DMS 273 treated with DMSO at 0.1 percent for 48 hours (cell line): ENCODE data around the gene CLPTM1L.
"Not testable (repeated sequence)": the region's sequence is repeated elsewhere in the genome, so short reads cannot be mapped to it uniquely, and the experiment has no call there.

Experiments used
- DNase-seq: peaks from one replicate; lab custom pipeline; 2025; lab: John Stamatoyannopoulos, UW

The CLPTM1L gene

DNA sequence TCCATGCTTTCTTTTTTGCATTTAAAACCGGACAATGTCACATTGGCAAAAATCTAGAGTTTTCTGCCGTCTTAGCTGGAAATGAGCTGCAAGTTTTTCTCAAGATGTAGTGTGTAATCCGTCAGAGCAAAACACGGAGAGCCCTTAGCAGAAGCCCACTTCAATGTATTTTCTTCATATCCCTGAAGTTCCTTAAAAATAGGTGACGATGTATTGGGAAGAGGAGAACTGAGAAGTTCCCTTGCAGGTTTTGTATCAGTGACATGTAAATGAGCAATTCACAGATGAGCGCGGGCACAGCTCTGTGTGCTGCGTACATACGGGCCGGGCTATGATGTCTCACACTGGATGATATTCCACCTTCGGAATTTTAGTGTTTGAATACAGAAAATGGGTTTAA is 14.8 kb upstream of the CLPTM1L start:
- no peak for DNase-seq

DNA sequence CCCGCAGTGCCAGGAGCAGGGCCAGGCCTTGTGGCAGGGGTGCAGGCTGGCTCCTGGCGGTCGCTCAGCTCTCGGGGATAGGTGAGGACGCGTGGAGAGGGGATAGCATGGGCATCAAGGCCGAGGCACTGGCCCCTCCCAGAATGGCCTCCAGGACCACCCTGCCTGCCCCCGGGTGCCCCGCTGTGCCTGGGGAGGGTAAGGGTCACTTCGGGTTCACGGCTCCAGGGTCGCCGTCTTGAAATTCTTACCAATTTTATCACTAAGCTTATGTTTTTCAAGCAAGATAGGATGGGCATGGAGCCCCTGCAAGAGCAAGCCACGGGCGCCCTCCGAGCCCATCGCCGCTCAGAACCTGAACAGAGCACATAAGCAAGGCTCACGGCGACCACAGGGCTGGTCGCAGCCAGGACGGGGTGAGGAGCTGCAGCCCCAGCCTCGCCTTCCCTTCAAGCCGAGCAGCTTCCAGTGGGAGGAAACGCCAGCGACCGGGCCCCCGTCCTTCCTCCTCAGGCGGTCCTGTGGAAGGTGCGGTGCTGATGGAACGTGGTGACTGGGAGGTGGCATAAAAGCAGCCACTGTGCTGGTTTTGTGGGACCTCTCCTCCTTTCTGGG is 14.2 kb upstream of the CLPTM1L start:
- DNase-seq = no peak

DNA sequence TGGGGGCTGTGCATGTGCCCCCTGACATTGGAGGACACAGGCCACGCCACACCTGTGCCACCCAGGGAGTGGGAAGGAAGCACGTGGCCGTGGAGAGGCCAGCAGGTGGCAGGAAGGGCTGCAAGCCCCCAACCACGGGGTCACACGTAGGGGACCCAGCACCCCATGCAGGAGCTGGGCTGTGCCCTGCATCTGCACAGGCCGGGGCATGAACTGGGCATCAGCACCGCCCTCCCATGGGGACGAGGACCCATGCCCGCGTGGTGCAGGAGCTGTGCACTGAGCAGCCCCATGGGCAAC is 13.8 kb upstream of the CLPTM1L start:
- DNase-seq = no peak

DNA sequence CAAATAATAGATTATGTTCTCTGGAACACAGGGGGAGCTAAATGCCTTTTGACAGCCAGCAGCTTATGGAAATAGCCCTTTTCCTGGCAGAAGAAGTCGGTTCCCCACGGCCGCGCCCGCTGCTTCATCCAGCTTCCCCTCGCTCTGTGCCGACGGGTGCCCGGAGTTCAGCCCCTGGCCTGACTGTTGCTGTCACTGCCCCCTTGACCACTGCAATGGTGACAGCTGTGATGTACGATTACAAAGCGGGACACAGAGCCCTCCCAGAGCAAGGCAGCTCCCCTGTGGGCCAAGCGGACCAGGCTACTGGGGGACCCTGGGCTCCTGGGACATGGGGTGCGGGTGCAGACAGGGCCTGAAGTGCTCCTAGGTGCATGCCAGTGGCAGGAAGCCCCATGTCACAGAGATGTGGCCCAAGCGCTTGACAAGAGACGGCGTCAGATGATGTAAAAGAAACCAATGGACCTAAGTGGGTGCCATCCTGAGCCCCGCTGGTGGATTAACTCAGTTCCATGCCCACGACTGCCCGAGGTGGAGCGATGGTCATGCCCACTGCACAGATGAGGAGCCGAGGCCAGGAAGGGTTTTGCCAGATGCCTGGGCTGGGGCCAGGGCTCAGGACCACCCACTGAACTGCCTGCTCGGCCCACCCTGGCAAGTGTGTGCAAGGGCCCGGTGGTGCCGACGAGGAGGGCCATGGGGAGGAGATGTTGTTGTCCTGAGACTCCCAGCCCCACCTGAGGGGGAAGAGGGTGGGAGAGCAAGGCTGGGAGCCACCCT is 13.2 kb upstream of the CLPTM1L start:
- DNase-seq = no peak

DNA sequence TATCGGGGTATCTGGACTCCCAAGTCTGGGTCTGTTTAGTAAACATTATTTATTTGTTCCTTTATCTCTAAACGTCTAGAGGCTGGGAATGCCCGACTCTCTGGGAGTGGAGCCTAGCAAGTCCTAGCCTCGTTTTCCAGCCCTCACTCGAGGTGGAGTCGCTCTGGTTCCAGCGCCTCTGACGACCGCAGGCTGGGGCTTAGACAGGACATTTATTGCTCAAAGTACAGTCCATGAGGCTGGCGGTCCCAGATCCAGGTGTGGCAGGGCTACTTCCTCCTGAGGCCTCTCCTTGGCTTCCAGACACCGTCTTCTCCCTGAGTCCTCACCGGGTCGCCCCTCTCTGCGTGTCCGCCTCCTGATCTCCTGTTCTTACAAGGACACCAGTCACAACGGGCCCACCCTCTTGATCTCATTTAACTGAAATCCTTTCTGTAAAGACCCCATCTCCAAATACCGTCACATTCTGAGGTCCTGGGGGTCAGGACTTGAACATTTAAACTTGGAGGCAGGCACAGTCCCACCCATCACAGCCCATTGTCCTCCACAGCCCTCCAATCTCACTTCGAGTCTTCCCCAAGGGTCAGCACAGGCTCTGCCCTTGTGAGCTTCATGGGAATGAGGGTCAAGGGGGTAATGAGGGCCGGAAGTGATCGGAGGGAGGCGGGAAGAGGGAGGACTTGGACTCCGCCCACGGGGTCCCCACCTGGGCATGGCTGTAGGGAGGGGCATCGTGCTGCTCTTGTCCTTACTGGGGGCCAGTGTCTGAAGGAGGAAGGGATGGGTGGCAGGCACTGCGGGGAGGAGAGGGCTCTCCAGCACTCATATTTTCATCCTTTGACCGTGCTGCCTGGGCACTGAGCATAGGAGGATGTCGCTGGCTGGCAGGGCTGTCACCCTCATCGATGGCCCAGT is 12.2 kb upstream of the CLPTM1L start:
- DNase-seq = no peak

DNA sequence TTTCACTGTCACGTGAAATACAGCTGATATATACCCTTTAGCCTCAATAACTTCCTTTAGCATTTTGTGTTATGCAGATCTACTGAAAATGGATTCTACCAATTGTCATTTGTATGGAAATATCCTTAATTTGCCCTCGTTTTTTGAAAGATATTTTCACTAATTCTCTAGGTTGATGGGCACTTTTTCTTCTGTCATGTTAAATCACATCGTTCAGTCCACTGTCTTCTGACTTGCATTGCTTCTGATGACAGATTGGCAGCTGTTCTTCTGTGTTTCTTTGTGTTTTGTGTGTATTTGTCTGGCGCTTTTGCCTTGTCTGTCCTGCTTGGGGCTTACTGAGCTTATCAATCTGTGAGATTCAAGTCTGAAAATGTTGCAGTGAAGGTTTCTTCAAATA is 9.7 kb upstream of the CLPTM1L start:
- no peak for DNase-seq

DNA sequence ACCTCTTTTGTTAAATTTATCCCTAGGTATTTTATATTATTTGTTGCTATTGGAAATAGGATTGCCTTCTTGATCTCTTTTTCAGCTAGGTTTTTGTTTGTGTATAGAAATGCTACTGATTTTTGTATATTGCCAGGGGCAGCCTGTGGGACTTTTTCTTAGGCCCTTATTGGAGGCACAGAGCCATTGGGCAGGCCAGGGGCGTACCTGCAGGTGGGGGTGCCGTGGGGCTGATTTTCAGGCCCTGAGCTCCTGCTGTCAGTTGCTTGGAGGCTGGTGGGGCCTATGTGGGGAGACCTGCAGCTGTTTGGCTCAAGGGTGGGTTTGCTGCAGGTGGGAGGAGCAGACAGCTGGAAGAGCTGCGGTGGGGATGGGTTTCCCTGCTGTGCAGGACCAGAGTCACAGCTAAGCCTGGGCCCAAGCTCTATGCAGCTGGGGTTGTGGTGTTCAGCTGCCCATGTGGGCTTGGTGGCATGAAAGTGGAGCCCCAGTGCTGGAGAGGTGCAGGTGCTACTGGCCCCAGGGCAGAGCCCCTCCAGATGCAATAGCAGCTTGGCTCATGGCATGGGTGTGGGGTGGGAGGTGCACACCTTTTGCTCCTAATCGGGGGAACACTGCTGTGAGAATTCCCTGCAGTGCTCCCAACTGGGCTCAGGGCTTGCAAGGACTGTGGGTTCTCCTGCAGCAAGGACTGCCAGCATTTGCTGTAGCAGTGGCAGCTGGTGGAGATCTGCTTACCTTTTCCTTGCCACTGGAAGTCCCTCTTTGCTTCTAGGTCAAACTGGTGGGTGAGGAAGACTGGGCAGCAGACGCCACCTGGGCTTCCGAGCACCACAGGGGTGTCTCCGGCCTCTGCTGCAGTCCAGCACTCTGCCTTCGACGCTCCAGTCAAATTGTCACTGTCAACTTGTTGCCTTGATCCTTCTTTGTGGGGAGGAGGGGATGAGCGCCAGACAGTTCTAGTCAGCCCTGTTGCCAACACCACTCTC is 7.6 kb upstream of the CLPTM1L start:
- no peak for DNase-seq

DNA sequence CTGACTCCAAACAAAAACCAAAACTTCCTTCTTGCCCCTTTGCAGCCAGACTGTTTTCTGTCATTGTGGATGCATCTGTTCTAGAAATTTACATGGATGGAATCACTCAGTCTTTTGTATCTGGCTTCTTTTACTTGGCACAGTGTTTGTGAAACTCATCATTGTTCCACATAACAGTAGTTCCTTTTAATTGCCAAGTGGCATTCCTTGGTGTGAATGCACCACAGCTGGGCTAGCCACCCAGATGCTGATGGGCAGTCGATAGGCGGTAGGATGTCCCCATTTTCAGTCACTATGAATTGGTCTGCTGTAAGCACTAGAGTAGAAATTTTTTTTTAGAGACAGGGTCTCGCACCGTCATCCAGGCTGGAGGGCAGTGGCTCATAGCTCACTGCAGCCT is 6.3 kb upstream of the CLPTM1L start:
- no peak for DNase-seq

DNA sequence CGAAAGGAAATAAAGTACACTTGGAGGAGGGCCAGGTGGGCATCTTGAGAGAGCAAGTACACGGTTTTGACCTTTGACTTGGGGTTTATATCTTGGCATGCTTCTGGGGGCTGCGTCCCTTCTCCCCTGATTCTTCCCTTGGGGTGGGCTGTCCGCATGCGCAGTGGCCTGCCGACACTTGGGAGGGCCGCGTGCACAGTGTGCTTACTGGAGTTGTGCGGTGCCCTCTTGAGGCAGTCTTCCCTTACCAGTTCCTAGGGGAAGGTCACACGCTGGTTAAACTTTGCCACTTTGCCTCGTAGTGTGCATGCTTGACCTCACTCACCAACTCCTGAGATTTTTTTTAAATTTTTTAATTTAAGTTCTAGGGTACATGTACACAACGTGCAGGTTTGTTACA is 4.3 kb upstream of the CLPTM1L start:
- no peak for DNase-seq

DNA sequence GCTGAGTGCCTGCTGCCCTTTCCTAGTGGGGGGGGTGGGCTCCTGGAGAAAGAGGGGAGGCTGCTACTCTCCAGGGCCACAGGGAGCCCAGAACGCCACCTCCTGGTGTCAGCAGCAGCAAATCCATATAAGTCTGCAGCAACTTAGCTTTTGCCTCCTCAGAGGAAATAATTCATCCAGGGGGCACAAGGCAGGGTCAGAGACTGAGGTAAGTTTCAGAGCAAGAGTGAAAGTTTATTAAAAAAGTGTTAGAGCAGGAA is 4.0 kb upstream of the CLPTM1L start:
- DNase-seq = no peak

DNA sequence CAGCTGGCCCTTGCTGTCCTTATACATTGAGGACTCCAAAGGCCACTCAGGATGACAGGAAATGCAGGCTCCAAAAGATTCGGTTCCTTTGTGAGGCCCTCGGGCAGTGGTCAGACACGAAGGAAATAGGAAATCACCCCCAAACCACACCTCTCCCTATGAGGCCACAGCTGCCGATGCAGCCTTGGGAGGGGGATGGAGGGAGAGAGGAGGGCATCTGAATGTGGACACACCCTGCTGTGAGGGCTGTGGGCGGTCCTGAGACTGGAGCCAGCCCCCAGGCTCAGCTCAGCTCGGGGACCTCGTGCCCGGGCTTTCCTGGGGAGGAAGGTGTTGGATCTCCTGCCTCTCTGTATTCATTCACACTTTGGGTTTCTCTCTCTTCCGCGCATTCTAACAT is 2.7 kb upstream of the CLPTM1L start:
- DNase-seq = no peak

DNA sequence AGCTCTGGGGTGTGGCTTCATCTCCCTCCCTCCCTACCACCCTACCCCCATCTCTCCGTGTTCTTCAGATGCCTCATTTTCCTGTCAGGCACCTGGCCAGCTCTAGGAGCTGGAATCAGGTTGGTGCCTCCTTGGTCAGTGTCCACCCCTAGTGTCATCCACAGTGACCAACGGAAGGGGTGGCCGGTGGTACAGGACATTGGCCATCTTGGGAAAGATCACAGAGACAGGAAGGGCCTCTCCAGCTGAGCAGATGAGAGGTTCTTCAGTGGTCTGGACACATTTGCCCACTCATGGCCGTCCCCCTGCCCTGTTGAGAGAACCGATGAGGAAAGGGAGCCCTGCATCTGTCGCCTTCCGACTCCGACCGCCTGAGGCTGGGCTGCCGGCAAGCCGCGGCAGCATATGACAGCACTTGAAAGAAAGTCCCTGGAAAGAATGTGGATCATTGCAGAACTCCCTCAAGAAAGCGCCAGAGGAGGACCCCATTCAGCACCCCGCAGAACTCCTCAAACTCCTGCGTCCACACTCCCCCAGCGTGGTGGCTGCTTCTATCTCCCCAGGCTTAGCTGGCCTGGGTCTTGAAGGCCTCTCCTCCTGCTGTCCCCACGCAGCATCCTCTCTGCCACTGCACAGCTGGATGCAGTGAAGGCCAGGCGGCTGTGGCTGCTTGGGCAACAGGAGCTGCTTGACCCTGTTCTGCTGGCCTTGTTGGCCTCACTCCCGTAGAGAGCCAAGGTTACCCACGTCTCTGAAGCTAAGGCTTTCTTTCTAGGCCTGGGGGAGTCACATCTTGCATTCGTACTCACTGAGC is 1.9 kb upstream of the CLPTM1L start:
- DNase-seq = no peak

DNA sequence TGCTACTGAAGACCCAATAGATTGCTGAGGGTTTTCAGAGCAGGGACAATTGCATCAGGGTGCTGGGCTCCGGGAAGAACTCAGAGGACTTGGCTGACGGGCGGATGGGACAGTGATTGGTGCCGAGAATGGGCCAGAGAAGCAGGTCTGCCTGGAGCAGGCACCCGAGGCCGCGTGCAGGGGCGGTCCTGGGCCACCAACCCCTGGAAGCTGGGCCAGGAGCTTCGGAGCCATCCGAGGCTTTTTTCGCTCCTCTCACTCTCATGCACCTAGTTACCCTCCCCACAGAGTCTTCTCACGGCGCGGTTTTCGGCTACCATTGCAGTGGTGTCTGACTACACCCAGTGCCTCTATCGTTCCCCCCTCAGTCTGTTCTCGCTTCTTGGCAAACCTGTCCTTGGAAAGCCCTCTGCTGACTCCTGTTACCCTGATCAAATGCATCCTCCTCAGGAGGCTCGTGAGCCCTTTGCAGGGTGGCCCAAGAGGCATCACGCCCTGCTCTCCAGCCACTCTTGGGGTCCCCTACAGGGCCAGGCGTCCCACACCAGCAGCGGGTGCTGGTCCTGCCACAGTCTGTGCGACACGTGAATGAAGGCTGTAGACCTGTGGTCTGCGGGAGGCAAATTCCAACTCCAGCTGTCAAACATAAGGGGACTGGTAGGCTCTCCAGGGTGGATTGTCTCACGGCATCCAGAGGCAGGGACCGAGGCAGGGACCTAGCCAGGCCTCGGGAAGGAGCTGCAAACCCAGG is 1.2 kb upstream of the CLPTM1L start:
- no peak for DNase-seq

DNA sequence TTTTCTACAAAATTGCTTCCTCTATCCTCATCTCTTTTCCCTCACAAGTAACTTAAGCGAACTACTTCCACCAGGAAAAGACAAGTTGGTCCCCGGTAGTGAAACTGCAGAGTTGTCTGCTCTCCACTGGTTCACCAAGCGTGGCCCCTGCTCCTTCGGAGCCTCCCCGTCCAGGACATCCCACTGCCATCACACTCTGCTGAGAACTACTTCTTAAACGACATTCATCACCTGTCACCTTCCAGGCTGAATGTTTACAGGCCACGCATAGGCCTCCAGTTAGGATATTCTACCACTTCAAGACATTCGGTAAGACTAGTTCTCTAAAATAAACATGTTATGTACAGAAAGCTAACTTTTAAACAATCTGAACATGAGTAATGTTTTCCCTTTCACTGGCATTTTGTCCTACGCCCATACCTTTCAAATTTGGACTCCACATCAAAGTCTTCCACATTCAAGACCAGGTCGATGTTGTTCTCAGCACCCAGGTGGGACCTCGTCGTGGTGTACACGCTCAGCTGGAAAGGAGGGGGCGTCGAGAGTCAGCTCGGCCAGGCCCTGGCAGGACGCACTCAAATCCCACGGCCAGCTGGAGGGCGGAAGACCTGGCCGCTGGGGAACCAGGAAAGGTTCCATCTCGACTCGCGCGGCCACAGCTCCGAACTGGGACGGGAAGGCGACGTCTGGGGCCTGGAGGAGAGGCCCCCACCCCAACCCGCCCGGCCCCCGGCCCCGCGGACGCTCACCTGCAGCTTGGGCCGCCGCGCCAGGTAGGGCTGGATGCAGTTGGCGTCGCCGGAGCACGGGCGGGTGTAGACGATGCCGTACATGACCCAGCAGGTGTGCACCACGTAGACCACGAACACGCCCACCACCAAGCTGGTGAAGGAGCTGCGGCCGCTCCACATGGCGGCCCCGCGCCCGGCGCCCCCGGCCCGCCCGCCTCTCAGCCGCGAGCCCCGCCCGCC is 683 bp downstream of the CLPTM1L start:
- no peak for DNase-seq

DNA sequence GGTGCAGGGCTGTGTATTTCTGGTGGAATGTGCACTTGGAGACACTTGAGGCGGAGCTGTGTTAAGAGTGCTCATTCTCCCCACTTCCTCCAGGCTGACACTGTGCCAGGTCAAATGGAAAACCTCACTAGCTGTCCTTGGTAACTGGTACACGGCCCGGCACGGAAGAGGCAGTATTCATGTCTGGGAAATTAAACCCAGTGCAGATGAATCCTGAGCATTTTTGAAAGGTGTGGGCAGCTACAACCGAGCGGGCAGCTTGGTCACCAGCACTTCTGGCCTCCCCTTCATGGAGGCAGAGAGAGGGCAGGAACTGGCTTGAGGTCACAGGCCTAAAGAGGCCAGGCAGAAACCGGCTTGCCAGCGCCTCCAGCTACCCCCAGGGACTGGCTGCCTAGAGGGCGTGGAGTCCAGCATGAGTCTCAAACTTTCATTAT is 1.6 kb downstream of the CLPTM1L start:
- DNase-seq = no peak

DNA sequence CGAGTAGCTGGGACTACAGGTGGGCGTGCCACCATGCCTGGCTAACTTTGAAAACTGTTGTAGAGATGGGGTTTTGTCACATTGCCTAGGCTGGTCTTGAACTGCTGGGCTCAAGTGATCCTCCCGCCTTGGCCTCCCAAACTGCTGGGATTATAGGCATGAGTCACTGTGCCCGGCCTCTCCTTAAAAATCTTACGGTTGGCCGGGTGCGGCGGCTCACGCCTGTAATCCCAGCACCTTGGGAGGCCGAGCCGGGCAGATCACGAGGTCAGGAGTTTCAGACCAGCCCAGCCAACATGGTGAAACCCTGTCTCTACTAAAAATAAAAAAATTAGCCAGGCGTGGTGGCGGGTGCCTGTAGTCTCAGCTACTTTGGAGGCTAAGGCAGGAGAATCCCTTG is 2.2 kb downstream of the CLPTM1L start:
- DNase-seq = not testable (repeated sequence)

DNA sequence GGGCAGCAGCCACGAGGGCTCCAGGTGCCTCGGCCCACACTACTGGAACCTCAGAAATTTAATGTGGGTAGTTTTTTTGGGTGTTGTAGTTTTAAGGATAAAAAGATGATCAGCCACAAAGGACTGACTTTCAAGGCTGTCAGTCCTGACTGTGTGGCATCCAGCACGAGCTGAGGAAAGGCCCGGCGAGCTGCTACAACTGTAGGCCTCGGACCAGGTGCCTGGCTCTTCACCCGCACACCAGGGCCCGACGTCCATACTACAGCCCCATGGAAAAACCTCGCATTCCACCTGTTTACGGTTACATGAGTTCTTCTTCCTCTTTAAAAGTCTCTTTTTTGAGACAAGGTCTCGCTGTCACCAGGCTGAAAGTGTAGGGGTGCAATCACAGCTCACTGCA is 2.6 kb downstream of the CLPTM1L start:
- DNase-seq = no peak

DNA sequence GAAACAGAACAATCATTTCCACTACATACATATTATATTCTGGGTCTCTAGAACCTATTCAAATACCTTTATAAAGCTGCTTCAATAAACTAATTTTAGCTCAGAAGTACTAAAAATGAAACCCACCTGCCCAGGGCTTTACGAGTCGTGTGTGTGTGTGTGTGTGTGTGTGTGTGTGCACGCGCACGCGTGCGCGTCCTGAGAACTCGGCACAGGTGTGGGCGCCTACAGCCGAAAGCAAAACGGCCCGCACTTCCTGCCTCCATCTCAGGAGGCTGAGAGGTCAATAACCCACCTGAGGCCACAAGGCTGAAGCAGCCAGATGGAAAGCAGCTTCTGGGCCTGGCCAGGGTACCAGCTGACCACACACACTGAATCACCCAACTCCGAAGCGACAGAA is 3.0 kb downstream of the CLPTM1L start:
- DNase-seq = no peak

DNA sequence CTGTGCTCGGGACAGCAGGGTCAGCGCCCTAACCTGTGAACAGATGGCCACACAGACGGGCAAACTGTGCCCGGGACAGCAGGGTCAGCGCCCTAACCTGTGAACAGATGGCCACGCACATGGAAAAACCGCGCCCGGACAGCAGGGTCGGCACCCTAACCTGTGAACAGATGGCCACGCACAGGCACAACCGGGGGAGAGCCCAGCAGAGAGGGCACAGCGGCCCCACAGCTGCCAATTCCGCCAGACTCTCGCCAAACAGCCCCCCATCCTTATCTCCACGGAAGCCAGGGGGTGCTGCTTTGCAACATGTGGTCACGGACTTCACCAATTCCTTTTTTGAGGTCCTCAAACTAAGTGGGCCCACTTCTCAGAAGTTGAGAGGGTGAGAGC is 5.1 kb downstream of the CLPTM1L start:
- not testable (repeated sequence) for DNase-seq
